SU-DHL-6 (cell line): ENCODE data around the gene CDH13.

ENCODE experiments used
- H2AFZ ChIP-seq: fragments of 200-600 bp; sonication (generic); 2 replicates; pipeline ENCODE4 v1.6.1; 2014; ENCODE audit warnings: low read depth, mild to moderate bottlenecking, moderate library complexity, mixed read lengths, antibody characterized with exemption, low read length; ENCODE audit not compliant: severe bottlenecking
- H3F3A ChIP-seq: fragments of 200-600 bp; shearing (Covaris generic); 2 replicates; pipeline ENCODE4 v1.6.0; 2016; ENCODE audit warnings: antibody characterized with exemption, mild to moderate bottlenecking; ENCODE audit not compliant: insufficient read depth
- H3K27ac ChIP-seq: fragments of 200-600 bp; sonication (generic); 2 replicates; pipeline ENCODE4 v1.5.1; 2016; ENCODE audit warnings: low read depth, mild to moderate bottlenecking, low read length, moderate library complexity, mixed read lengths
- H3K27me3 ChIP-seq: fragments of 200-600 bp; sonication (generic), shearing (Covaris generic); 2 replicates; pipeline ENCODE4 v1.6.0; 2014; ENCODE audit warnings: mild to moderate bottlenecking, low read length
- H3K36me3 ChIP-seq: fragments of 200-600 bp; sonication (generic); 2 replicates; pipeline ENCODE4 v1.6.1; 2014; ENCODE audit warnings: mild to moderate bottlenecking, low read length, mixed read lengths
- H3K4me2 ChIP-seq: fragments of 300-600, 200-600 bp; shearing (Covaris generic), sonication (generic); 2 replicates; pipeline ENCODE4 v1.6.0; 2014; ENCODE audit warnings: low read length, low read depth, mild to moderate bottlenecking; ENCODE audit not compliant: poor library complexity, severe bottlenecking
- H3K4me3 ChIP-seq: fragments of 200-600 bp; sonication (generic); 2 replicates; pipeline ENCODE4 v1.5.1; 2014; ENCODE audit warnings: antibody characterized with exemption, low read length, mild to moderate bottlenecking, mixed read lengths; ENCODE audit not compliant: insufficient read depth, poor library complexity, severe bottlenecking
- H3K79me2 ChIP-seq: fragments of 200-600 bp; sonication (generic); 2 replicates; pipeline ENCODE4 v1.6.1; 2014; ENCODE audit warnings: mild to moderate bottlenecking, low read length, moderate library complexity; ENCODE audit not compliant: insufficient read depth
- H3K9ac ChIP-seq: fragments of 200-600 bp; sonication (generic); 2 replicates; pipeline ENCODE4 v1.7.0; 2014; ENCODE audit warnings: mild to moderate bottlenecking, low read length
- H3K9me2 ChIP-seq: fragments of 200-600 bp; sonication (generic); replicated peaks from 2 replicates; pipeline ENCODE4 v1.6.1; 2014; ENCODE audit warnings: low read length; ENCODE audit not compliant: insufficient read depth
- H3K9me3 ChIP-seq: fragments of 200-600 bp; sonication (generic); 2 replicates; pipeline ENCODE4 v1.6.1; 2014; ENCODE audit warnings: low read length, mixed read lengths; ENCODE audit not compliant: insufficient read depth
- H4K20me1 ChIP-seq: fragments of 200-600 bp; sonication (generic); 2 replicates; pipeline ENCODE4 v1.6.1; 2014; ENCODE audit warnings: low read depth, mild to moderate bottlenecking, antibody characterized with exemption, low read length, moderate library complexity, mixed read lengths
- CTCF ChIP-seq: fragments of 200-600 bp; sonication (generic); IDR thresholded peaks from one replicate; pipeline ENCODE4 v1.5.1; 2017; ENCODE audit warnings: antibody characterized with exemption, mild to moderate bottlenecking, low read length, moderate library complexity; ENCODE audit not compliant: insufficient read depth, poor library complexity, severe bottlenecking
- EZH2phosphoT487 ChIP-seq: fragments of 200-600 bp; sonication (generic), shearing (Covaris generic); conservative IDR thresholded peaks from 2 replicates; pipeline ENCODE4 v1.6.1; 2018; ENCODE audit warnings: mild to moderate bottlenecking, antibody characterized with exemption, low read length, moderate library complexity, mixed read lengths

Gene CDH13

GRCh38 chr16:82993415-82993814 is 366.6 kb downstream of the CDH13 start:
- Histone ChIP-seq H3K4me2 (no peak overlapping the region), H3K27ac (no peak overlapping the region), H4K20me1 (no peaks in the 10 kb centered on the region), H2AFZ (no peak overlapping the region), H3K9ac (no peak overlapping the region), H3K9me2 (no peaks in the 10 kb centered on the region), H3K9me3 (no peaks in the 10 kb centered on the region), H3F3A (no peaks in the 10 kb centered on the region), H3K27me3 (no peaks in the 10 kb centered on the region), H3K79me2 (no peaks in the 10 kb centered on the region), H3K4me3 (no peak overlapping the region), H3K36me3 (no peaks in the 10 kb centered on the region)
- TF ChIP-seq EZH2phosphoT487 (no peak), CTCF (no peak)

- Histone ChIP-seq H3K36me3 (no peaks in the 10 kb centered on the region), H3F3A (no peaks in the 10 kb centered on the region), H2AFZ (no peak overlapping the region), H3K79me2 (no peaks in the 10 kb centered on the region), H3K27ac (no peak overlapping the region), H3K4me3 (no peak overlapping the region), H4K20me1 (no peaks in the 10 kb centered on the region), H3K4me2 (no peak overlapping the region), H3K9ac (no peak overlapping the region), H3K9me3 (no peaks in the 10 kb centered on the region), H3K27me3 (no peaks in the 10 kb centered on the region), H3K9me2 (no peaks in the 10 kb centered on the region)
- TF ChIP-seq EZH2phosphoT487 (no peak), CTCF (no peak)
Measured at GRCh38 chr16:82993926-82994325, 367.2 kb downstream of the CDH13 start.

- Histone ChIP-seq H3K27ac (no peak overlapping the region), H3K9me3 (no peaks in the 10 kb centered on the region)
Measured at GRCh38 chr16:82995286-82995923, 368.6 kb downstream of the CDH13 start.

More at GRCh38 chr16:82995286-82995923, 368.6 kb downstream of the CDH13 start:
- Histone ChIP-seq H3K36me3 (no peaks in the 10 kb centered on the region), H3K4me3 (no peak overlapping the region), H3K9ac (no peak overlapping the region), H3F3A (no peaks in the 10 kb centered on the region), H3K4me2 (no peak overlapping the region), H4K20me1 (no peaks in the 10 kb centered on the region), H2AFZ (no peak overlapping the region), H3K9me2 (no peaks in the 10 kb centered on the region), H3K27me3 (no peaks in the 10 kb centered on the region), H3K79me2 (no peaks in the 10 kb centered on the region)
- TF ChIP-seq CTCF: no peak
- TF ChIP-seq EZH2phosphoT487: no peak
